Activated T-helper 17 cell treated with anti-CD3 and anti-CD28 coated beads, Interleukin-2, amount 50 U/mL, for 72 hours (primary cell): Measurements from ENCODE around the gene COQ2. TPM values are rescaled to one million over a fixed set of nuclear protein-coding genes. Genes with fewer than 3 reads are reported as not detected.
A peak's percentile ranks its signal among the peaks of the same experiment; 100 is the strongest.

ENCODE experiments used
- ATAC-seq: fragments of 150-1000 bp; cut with Tn5 transposase; replicated peaks from 2 replicates; pipeline ENCODE4 v1.10.0; 2021; ENCODE audit warnings: mild to moderate bottlenecking, moderate library complexity
- H3K27ac Mint-ChIP-seq: one replicate; pipeline ENCODE4 v1.8.0; 2022; ENCODE audit warnings: mixed read lengths
- H3K27me3 Mint-ChIP-seq: one replicate; pipeline ENCODE4 v1.8.0; 2022; ENCODE audit warnings: mixed read lengths
- H3K36me3 Mint-ChIP-seq: one replicate; pipeline ENCODE4 v1.8.0; 2022; ENCODE audit warnings: low read depth, mild to moderate bottlenecking, mixed read lengths
- H3K4me1 Mint-ChIP-seq: one replicate; pipeline ENCODE4 v1.8.0; 2022; ENCODE audit warnings: mixed read lengths
- H3K4me3 Mint-ChIP-seq: one replicate; pipeline ENCODE4 v1.8.0; 2022; ENCODE audit warnings: mild to moderate bottlenecking, mixed read lengths
- H3K9me3 Mint-ChIP-seq: one replicate; pipeline ENCODE4 v1.8.0; 2022; ENCODE audit warnings: mixed read lengths
- total RNA-seq, 2 donors: library from RNA; stranded (reverse); gene quantifications; one replicate each; pipeline ENCODE4 v1.2.3, GENCODE V29; 2022

COQ2 gene
- total RNA-seq, 2 donors from 2014 or later: 7.5 to 12.7 TPM

DNA sequence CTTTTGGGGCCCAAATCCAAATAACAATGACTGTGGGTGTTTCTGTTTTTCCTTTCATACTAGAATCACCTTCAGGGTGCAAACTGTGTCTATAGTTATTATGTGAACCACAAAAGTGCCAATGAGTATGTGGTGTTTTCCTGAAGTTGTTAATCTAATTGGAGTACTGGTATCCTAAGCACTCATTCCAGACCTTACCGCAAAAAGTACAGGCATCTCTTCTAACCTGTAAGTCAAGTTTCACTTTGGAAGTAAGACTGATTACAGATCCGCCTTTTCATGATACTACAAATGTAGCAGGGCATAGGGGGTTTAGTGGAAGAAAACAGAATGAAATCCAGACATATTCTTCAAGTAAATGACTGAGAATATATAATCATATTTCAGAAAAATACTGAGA lies 16.1 kb downstream of the COQ2 start:
- peaks cover 78% of the 10 kb centered on the region for H3K36me3 Mint-ChIP-seq
- H3K9me3 Mint-ChIP-seq: no peaks in the 10 kb centered on the region
- no peak overlapping the region for H3K27ac Mint-ChIP-seq
- no peak overlapping the region for H3K4me3 Mint-ChIP-seq
- peak; percentile 22 for ATAC-seq
- H3K4me1 Mint-ChIP-seq: peaks cover 9% of the 10 kb centered on the region
- H3K27me3 Mint-ChIP-seq: no peaks in the 10 kb centered on the region

DNA sequence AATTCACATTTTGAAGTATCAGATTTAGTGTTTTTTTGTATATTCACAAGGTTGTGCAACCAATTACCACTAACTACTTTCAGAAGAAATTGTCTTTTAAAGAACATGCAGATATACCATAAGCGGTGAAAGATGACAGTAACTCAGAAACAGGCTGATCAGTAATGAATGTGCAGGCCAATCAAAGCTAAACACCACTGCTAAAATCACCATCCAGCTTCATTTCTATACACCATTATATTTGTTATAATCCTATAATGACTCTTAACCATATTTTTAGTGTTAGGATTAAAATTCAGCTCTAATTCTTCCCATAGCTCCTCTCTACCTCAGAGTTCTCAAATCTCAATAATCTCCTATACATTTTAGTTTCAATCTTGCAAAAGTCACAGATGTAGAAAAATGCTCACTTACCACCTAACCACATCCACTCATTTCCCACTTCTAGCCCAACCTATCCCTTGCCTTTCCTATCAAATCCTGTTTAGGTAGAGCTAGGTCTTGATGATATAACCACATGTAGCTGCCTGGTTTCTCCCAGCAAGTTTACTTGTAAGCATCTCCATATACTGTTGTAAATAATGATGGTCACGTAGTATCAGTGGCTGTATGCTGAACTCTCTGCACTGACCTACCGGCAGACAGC lies 16.6 kb downstream of the COQ2 start:
- H3K36me3 Mint-ChIP-seq: peaks cover 78% of the 10 kb centered on the region
- H3K4me1 Mint-ChIP-seq: peaks cover 9% of the 10 kb centered on the region
- peak; percentile 71 for ATAC-seq
- H3K9me3 Mint-ChIP-seq: no peaks in the 10 kb centered on the region
- H3K4me3 Mint-ChIP-seq: no peak overlapping the region
- no peaks in the 10 kb centered on the region for H3K27me3 Mint-ChIP-seq
- H3K27ac Mint-ChIP-seq: no peak overlapping the region

- peaks cover 9% of the 10 kb centered on the region for H3K4me1 Mint-ChIP-seq
- H3K27me3 Mint-ChIP-seq: no peaks in the 10 kb centered on the region
- no peak overlapping the region for H3K27ac Mint-ChIP-seq
- peaks cover 75% of the 10 kb centered on the region for H3K36me3 Mint-ChIP-seq
- H3K4me3 Mint-ChIP-seq: no peak overlapping the region
- H3K9me3 Mint-ChIP-seq: no peaks in the 10 kb centered on the region
- ATAC-seq: peak; percentile 30
These were observed 17.3 kb downstream of the COQ2 start for GRCh38 chr4:83267121-83267829.

GRCh38 chr4:83266689-83267088 lies 17.9 kb downstream of the COQ2 start:
- ATAC-seq: peak; percentile 74
- Mint-ChIP-seq H3K27ac (no peak overlapping the region), H3K4me1 (peaks cover 9% of the 10 kb centered on the region), H3K27me3 (no peaks in the 10 kb centered on the region), H3K4me3 (no peak overlapping the region), H3K36me3 (peaks cover 69% of the 10 kb centered on the region), H3K9me3 (no peaks in the 10 kb centered on the region)

GRCh38 chr4:83263106-83263505 lies 21.5 kb downstream of the COQ2 start:
- Mint-ChIP-seq H3K27ac (no peak overlapping the region), H3K27me3 (no peaks in the 10 kb centered on the region), H3K36me3 (peaks cover 37% of the 10 kb centered on the region), H3K4me1 (peaks cover 3% of the 10 kb centered on the region), H3K9me3 (no peaks in the 10 kb centered on the region), H3K4me3 (no peak overlapping the region)
- no peak for ATAC-seq

GRCh38 chr4:83262682-83263081 lies 21.9 kb downstream of the COQ2 start:
- Mint-ChIP-seq H3K9me3 (no peaks in the 10 kb centered on the region), H3K4me1 (no peaks in the 10 kb centered on the region), H3K27me3 (no peaks in the 10 kb centered on the region), H3K36me3 (peaks cover 33% of the 10 kb centered on the region), H3K4me3 (no peak overlapping the region), H3K27ac (no peak overlapping the region)
- ATAC-seq: no peak

- no peak for ATAC-seq
- Mint-ChIP-seq H3K4me1 (no peaks in the 10 kb centered on the region), H3K36me3 (peaks cover 27% of the 10 kb centered on the region), H3K27me3 (no peaks in the 10 kb centered on the region), H3K27ac (no peak overlapping the region), H3K4me3 (no peak overlapping the region), H3K9me3 (no peaks in the 10 kb centered on the region)
These were observed 23.3 kb downstream of the COQ2 start for GRCh38 chr4:83261307-83261706.

DNA sequence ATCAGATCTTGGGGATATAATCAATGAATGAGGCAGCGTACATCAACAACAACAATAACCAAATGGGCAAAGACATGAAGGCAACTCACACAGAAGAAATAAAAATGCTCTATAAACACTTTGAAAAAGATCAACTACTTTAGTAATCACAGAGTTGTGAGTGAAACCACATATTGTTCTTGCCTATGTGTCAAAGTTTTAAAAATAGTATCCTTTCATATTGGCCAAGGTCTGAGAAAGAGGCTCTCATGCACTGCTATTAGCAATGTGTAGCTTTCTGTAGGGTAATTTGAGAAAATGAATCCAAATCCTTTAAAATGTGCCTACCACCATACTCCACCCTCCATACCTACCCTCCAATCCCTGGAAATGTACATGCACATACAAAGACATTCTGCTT lies 25.0 kb downstream of the COQ2 start:
- Mint-ChIP-seq H3K27me3 (no peaks in the 10 kb centered on the region), H3K27ac (no peak overlapping the region), H3K4me3 (no peak overlapping the region), H3K9me3 (no peaks in the 10 kb centered on the region), H3K36me3 (peaks cover 13% of the 10 kb centered on the region), H3K4me1 (no peaks in the 10 kb centered on the region)
- ATAC-seq: no peak

DNA sequence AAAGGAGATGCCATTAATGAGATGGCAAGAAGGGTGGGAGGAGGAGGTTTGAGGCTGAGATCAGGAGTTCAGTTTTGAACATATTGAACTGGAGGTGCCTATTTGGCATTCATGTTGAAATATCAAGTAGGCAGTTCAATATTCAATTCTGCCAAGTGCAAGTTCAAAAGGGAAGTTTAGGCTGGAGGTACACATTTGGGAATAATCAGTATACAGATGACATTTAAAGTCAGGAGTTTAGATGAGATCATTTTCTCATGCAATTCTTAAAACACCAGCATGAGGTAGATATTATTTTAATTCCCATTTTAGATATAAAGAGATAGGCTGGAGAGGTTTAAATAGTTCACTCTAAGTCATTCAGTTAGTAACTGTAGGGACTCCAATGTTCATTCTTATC lies 26.1 kb downstream of the COQ2 start:
- H3K27ac Mint-ChIP-seq: no peak overlapping the region
- H3K36me3 Mint-ChIP-seq: peaks cover 9% of the 10 kb centered on the region
- H3K27me3 Mint-ChIP-seq: no peaks in the 10 kb centered on the region
- no peak for ATAC-seq
- no peak overlapping the region for H3K4me3 Mint-ChIP-seq
- H3K4me1 Mint-ChIP-seq: no peaks in the 10 kb centered on the region
- no peaks in the 10 kb centered on the region for H3K9me3 Mint-ChIP-seq

GRCh38 chr4:83257811-83258210 lies 26.8 kb downstream of the COQ2 start:
- Mint-ChIP-seq H3K36me3 (peaks cover 2% of the 10 kb centered on the region), H3K27ac (no peak overlapping the region), H3K4me1 (peaks cover under 1% of the 10 kb centered on the region), H3K4me3 (no peak overlapping the region), H3K27me3 (no peaks in the 10 kb centered on the region), H3K9me3 (no peaks in the 10 kb centered on the region)
- ATAC-seq: no peak

- no peak overlapping the region for H3K27ac Mint-ChIP-seq
- no peaks in the 10 kb centered on the region for H3K27me3 Mint-ChIP-seq
- H3K9me3 Mint-ChIP-seq: no peaks in the 10 kb centered on the region
- H3K36me3 Mint-ChIP-seq: no peaks in the 10 kb centered on the region
- H3K4me3 Mint-ChIP-seq: no peak overlapping the region
- H3K4me1 Mint-ChIP-seq: peaks cover 6% of the 10 kb centered on the region
- no peak for ATAC-seq
These were observed 29.0 kb downstream of the COQ2 start for GRCh38 chr4:83255584-83255983.

- peak; percentile 81 for ATAC-seq
- no peaks in the 10 kb centered on the region for H3K36me3 Mint-ChIP-seq
- no peaks in the 10 kb centered on the region for H3K9me3 Mint-ChIP-seq
- H3K4me1 Mint-ChIP-seq: peaks cover 6% of the 10 kb centered on the region
- H3K27ac Mint-ChIP-seq: no peak overlapping the region
- H3K4me3 Mint-ChIP-seq: no peak overlapping the region
- no peaks in the 10 kb centered on the region for H3K27me3 Mint-ChIP-seq
These were observed 31.7 kb downstream of the COQ2 start for GRCh38 chr4:83252782-83253405.

DNA sequence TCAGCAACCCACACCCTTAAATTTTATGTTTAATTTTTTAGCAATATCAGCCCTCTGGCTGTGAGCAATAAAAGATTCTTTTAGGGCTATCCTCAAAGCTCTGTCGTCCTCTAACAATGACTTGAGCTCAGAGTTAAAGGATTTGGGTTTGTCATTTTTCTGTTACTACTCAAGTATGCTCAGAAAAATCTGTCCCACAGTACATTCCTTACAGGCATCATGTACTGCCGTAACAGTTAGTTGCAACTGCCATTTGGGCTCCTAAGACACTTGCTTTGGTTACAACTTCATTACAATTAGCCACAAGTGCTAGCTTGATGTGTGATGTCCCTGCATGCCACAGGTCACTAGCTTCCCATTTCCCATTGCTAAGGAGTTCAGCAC lies 33.2 kb downstream of the COQ2 start:
- peaks cover 6% of the 10 kb centered on the region for H3K4me1 Mint-ChIP-seq
- H3K36me3 Mint-ChIP-seq: no peaks in the 10 kb centered on the region
- no peaks in the 10 kb centered on the region for H3K27me3 Mint-ChIP-seq
- H3K9me3 Mint-ChIP-seq: no peaks in the 10 kb centered on the region
- H3K27ac Mint-ChIP-seq: no peak overlapping the region
- H3K4me3 Mint-ChIP-seq: no peak overlapping the region
- no peak for ATAC-seq

GRCh38 chr4:83250687-83251446 lies 33.7 kb downstream of the COQ2 start:
- no peak overlapping the region for H3K27ac Mint-ChIP-seq
- no peaks in the 10 kb centered on the region for H3K27me3 Mint-ChIP-seq
- H3K9me3 Mint-ChIP-seq: no peaks in the 10 kb centered on the region
- no peak for ATAC-seq
- peaks cover 6% of the 10 kb centered on the region for H3K4me1 Mint-ChIP-seq
- no peak overlapping the region for H3K4me3 Mint-ChIP-seq
- no peaks in the 10 kb centered on the region for H3K36me3 Mint-ChIP-seq
